KG1 (cell line): Measurements from ENCODE around the gene SETD1B.
"Not testable (repeated sequence)": the region's sequence is repeated elsewhere in the genome, so short reads cannot be mapped to it uniquely, and the experiment has no call there.

Experiments
- DNase-seq: peaks from one replicate; lab custom pipeline; 2025; lab: John Stamatoyannopoulos, UW

The SETD1B gene

GRCh38 chr12:121780429-121780828 is 23.4 kb upstream of the SETD1B start:
- no peak for DNase-seq

- no peak for DNase-seq
Observed at GRCh38 chr12:121781484-121781997, 22.3 kb upstream of the SETD1B start.

- DNase-seq = no peak
Observed at GRCh38 chr12:121781998-121782979, 21.5 kb upstream of the SETD1B start.

DNA sequence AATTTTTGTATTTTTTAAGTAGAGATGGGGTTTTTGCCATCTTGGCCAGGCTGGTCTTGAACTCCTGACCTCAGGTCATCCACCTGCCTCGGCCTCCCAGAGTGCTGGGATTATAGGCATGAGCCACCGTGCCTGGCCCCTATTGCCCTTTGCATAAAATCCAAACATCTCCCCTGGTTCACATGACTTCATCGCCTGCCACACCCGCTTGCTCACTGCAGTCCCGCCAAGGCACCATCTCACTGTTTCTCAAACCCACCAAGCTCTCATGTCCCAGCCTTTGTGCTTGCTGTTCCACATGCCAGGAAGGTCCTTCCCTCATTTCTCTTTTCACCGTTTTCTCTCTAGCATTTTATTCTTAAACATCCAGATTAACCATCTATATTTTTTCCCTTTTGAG is 20.0 kb upstream of the SETD1B start:
- no peak for DNase-seq

DNA sequence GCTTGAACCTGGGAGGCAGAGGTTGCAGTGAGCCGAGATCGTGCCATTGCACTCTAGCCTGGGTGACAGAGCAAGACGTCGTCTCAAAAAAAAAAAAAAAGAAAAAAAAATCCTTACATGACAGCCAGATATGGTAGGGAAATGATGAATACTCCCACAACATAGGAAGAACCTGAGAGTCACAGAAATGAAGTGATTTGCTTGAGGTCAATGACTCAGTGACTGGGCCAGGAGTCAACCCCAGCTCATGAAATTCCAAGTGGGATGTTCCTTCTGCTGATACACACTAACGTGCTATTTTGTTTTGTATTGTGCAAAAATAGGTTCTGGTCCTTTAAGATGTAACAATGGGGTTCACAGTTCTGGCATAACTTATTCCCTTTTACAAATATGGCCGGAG is 19.3 kb upstream of the SETD1B start:
- no peak for DNase-seq

GRCh38 chr12:121786440-121786825 is 17.4 kb upstream of the SETD1B start:
- DNase-seq = no peak

DNA sequence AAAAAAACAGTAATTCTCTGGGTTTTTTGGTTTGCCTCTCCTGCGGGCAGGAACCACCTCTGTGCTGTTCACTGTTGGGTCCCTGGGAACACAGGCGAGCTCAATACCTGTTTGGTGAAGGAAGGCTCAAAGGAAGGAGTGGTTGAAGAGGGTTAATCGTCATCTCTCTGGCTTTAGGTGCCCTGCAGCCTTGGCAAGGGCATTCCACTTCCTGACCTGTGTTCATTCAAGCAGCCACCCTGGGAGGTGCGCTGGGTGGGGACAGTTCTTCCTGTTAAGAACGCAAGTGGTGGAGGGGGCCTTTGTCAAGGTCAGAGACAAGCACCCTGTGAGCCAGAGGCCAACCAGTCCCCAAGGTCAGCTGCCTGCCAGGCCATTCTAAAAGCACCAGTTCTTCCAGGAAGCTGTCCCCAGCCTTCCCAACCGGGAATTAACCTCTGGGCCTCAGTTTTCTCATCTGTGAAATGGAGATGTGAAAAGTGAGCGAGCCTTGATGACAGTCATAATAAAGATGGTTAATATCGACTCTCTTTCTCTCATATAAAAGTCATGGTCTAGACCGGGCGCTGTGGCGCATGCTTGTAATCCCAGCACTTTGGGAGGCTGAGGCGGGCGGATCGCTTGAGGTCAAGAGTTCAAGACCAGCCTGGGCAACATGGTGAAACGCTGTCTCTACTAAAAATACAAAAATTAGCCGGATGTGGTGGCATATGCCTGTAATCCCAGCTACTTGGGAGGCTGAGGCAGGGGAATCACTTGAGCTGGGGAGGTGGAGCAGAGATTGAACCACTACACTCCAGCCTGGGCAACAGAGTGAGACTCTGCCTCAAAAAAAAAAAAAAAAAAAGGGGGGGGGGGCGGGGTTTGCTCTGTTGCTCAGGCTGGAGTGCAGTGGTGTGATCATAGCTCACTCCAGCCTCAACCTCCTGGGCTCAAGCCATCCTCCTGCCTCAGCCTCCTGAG is 16.5 kb upstream of the SETD1B start:
- no peak for DNase-seq

- DNase-seq = no peak
Observed at GRCh38 chr12:121788176-121788818, 15.5 kb upstream of the SETD1B start.

GRCh38 chr12:121789233-121789781 is 14.5 kb upstream of the SETD1B start:
- DNase-seq = peak; percentile 74

DNA sequence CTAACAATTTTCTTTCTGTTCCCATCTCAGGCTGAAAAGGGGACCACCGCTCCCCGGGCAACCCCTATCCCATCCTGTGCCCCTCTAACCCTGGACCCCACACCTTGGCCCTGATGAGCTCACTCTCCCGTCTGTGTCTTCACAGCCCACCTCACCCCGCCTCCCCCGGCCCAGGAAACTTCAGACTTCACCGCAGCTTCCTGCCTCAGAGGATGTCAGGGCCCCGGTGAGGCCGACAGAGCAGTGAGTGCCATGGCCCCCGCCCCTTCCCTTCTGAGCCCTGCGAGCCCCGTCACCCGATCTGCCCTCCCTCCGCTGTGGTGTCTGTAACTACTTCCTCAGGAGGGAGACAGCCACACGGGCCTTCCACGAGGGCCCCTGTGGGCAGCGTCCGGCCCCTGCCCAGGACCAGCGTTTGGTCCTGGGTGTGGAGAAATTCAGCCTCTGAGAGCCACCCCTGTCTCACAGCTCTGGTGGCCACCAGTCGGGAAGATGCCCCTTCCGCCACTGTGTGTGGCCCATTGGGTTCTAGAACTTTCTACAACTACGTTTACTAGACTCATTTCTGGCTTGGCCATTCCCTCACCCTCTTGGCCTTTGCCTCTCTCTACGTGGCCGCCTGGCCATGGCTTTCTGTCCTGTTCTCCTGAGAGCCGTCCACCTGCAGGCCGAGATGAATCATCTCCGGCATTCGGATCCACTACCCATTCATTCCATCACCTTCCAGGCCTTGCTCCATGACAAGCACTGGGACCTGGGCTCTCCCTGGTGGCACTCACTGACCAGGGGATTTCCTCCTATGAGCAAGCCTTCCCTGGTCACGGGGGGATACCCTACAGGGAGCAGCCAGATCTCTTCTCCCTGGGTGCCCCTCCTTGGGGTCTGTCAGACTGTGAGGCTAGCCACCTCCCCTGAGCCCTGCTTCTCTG is 13.7 kb upstream of the SETD1B start:
- DNase-seq = peak; percentile 93

- not testable (repeated sequence) for DNase-seq
Observed at GRCh38 chr12:121790785-121791184, 13.0 kb upstream of the SETD1B start.

- DNase-seq = no peak
Observed at GRCh38 chr12:121791671-121792551, 11.9 kb upstream of the SETD1B start.

- DNase-seq = no peak
Observed at GRCh38 chr12:121792607-121793439, 11.0 kb upstream of the SETD1B start.

DNA sequence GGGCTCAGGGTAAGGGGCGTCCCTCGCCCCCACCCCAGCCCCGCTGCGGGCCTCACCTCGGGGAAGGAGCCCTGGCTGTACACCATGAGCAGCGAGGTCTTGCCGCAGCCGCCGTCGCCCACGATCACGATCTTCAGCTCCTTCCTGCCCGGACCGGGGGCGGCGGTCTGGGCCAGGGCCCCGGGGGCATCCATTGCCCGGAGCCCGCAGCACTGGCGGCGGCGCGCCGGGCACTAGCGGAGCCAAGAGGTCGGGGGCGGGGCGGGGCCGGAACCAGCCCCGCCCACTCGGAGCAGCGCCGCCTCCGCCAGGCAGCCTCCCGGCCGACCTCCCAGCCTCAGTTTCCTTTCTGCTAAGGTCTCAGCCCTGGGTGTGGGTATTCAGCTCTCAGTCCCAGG is 10.4 kb upstream of the SETD1B start, which contains the start of gene RHOF:
TSS of gene RHOF (minus strand) at position 249 of the 398 bp plus-strand sequence. CDS start at position 194, 55 bp downstream.
- DNase-seq = peak; percentile 80

GRCh38 chr12:121793838-121794533 is 9.8 kb upstream of the SETD1B start:
- DNase-seq = peak; percentile 90

- DNase-seq = no peak
Observed at GRCh38 chr12:121794534-121795033, 9.2 kb upstream of the SETD1B start.
